HepG2 (cell line): ENCODE measurements around the gene USP24. TPM values are rescaled to one million over a fixed set of nuclear protein-coding genes. Genes with fewer than 3 reads are reported as not detected.
A peak's percentile ranks its signal among the peaks of the same experiment; 100 is the strongest.

Source experiments
- ATAC-seq: fragments of 200-7000 bp; cut with Tn5 transposase; 3 replicates; pipeline ENCODE4 v1.9.1; 2020; ENCODE audit warnings: mild to moderate bottlenecking, moderate library complexity
- BruUV-seq: library from RNA; stranded (reverse); fragments of 400-500 nt; replicated peaks from 2 replicates; lab custom pipeline; 2021; lab: Mats Ljungman, UMichigan
- CTCF ChIA-PET: fragments of 300-600 bp; formaldehyde crosslinking; extraction: SDS; loops from one replicate; lab custom pipeline; 2021; ENCODE audit warnings: low total read pairs, inconsistent platforms, low intra/inter-chr PET ratio; lab: Yijun Ruan, JAX
- POLR2A ChIA-PET: fragments of 350-600 bp; sonication (Branson Sonifier 250); formaldehyde crosslinking; loops from one replicate; lab custom pipeline; 2020; ENCODE audit warnings: antibody characterized with exemption, inconsistent platforms; lab: Yijun Ruan, JAX
- DNase-seq: peaks from one replicate; pipeline ENCODE4 v3.0.0-alpha.2; 2015; ENCODE audit warnings: low spot score
- FAIRE-seq: peaks from 3 replicates; lab custom pipeline; 2011; peaks lifted over from hg19 to GRCh38; lab: Jason Lieb, UNC
- H2AFZ ChIP-seq: one replicate; pipeline ENCODE4 v1.6.1; 2011; ENCODE audit warnings: low read length, inconsistent platforms
- H3K27ac ChIP-seq: fragments of 300-600 bp; 3 replicates; pipeline ENCODE4 v1.8.0; 2011; ENCODE audit warnings: mixed run types, mild to moderate bottlenecking, mixed read lengths, low read length, inconsistent platforms; ENCODE audit not compliant: insufficient read depth; ENCODE audit errors: extremely low read length
- H3K27me3 ChIP-seq, 2 experiments: fragments of 200-600 bp in 1 of 2; 2 replicates in 1 of 2; 3 replicates in 1 of 2; pipeline versions ENCODE4 v1.6.0 to v1.8.0; 2011; ENCODE audit warnings: low read length in 2 of 2, mild to moderate bottlenecking in 2 of 2, moderate library complexity in 2 of 2, inconsistent platforms in 1 of 2; ENCODE audit not compliant: insufficient read depth in 2 of 2, control insufficient read depth in 1 of 2
- H3K36me3 ChIP-seq, 2 experiments: fragments of 200-600 bp in 1 of 2; replicated peaks in 1 of 2; 2 replicates in 1 of 2; 3 replicates in 1 of 2; pipeline versions ENCODE4 v1.5.1 to v1.8.0; 2011; ENCODE audit warnings: low read length in 2 of 2, inconsistent platforms in 1 of 2; ENCODE audit not compliant: insufficient read depth in 2 of 2, control insufficient read depth in 1 of 2
- H3K4me1 ChIP-seq: 2 replicates; pipeline ENCODE4 v1.5.1; 2012; ENCODE audit warnings: low read length, inconsistent platforms; ENCODE audit not compliant: insufficient read depth
- H3K4me2 ChIP-seq: 2 replicates; pipeline ENCODE4 v1.6.0; 2011; ENCODE audit warnings: low read depth, low read length, inconsistent platforms
- H3K4me3 ChIP-seq, 3 experiments: fragments of 200-600 bp in 1 of 3; sonication (generic), shearing (Covaris generic) in 1 of 3; replicated peaks in 1 of 3; 2 replicates each; pipeline ENCODE4 v1.5.1; 2011 to 2016; ENCODE audit warnings: low read length in 3 of 3, inconsistent platforms in 2 of 3, low read depth in 2 of 3, mild to moderate bottlenecking in 2 of 3, control low read depth in 1 of 3, mixed read lengths in 1 of 3; ENCODE audit not compliant: insufficient read depth in 1 of 3
- H3K79me2 ChIP-seq: one replicate; pipeline ENCODE4 v1.6.1; 2011; ENCODE audit warnings: low read length, inconsistent platforms; ENCODE audit not compliant: insufficient read depth
- H3K9ac ChIP-seq: 2 replicates; pipeline ENCODE4 v1.6.0; 2011; ENCODE audit warnings: mild to moderate bottlenecking, low read depth, low read length, inconsistent platforms; ENCODE audit not compliant: insufficient read depth
- H3K9me3 ChIP-seq: 2 replicates; pipeline ENCODE4 v1.5.1; 2012; ENCODE audit warnings: mild to moderate bottlenecking, low read length
- H4K20me1 ChIP-seq: 2 replicates; pipeline ENCODE4 v1.6.0; 2011; ENCODE audit warnings: inconsistent platforms, mild to moderate bottlenecking, low read length, moderate library complexity; ENCODE audit not compliant: insufficient read depth
- FOSL2 ChIP-seq: sonication (generic); formaldehyde crosslinking; IDR thresholded peaks from 2 replicates; pipeline ENCODE4 v1.4.0; 2020; ENCODE audit warnings: missing genetic modification reagents
- WGBS: methylation state at CpG from one replicate; pipeline ENCODE4 v1.1.6; 2017; ENCODE audit warnings: low lambda C conversion rate; 5-methylcytosine and 5-hydroxymethylcytosine counted together
- in situ Hi-C: cut with HindIII; loops from 2 replicates; pipeline ENCODE4 v1.10.0; 2017; ENCODE audit warnings: low pct_unique_long_range_greater_than_20kb; ENCODE audit not compliant: extremely low pct_ligation_motif_present
- intact Hi-C: fragments of 100-400 bp; cut with micrococcal nuclease; formaldehyde crosslinking; loops from one replicate; pipeline ENCODE4 v1.10.0; 2022; ENCODE audit not compliant: unreplicated experiment
- polyA plus RNA-seq, 8 experiments: library from polyadenylated mRNA; depleted of rRNA in 3 of 8; stranded (reverse) in 7 of 8; unstranded in 1 of 8; fragments of >200 nt; fragmentation: Illumina TruSeq in 4 of 8; extraction: Trizol in 4 of 8; gene quantifications; 2 replicates each; pipeline versions ENCODE4 v1.2.1 to v1.2.3, GENCODE V29; 2011 to 2016; ENCODE audit warnings: low read depth in 4 of 8, missing spikeins in 1 of 8, mixed read lengths in 1 of 8; ENCODE audit not compliant: insufficient read depth in 1 of 8
- total RNA-seq, 5 experiments: library from RNA; depleted of rRNA; stranded (reverse); fragments of >200 nt; fragmentation: Illumina TruSeq; extraction: Trizol; gene quantifications; 2 replicates each; pipeline ENCODE4 v1.2.3, GENCODE V29; 2016; ENCODE audit warnings: low read depth in 1 of 5
- TF ChIP-seq, protein P1 (sequence below): sonication (generic); formaldehyde crosslinking; IDR thresholded peaks from 2 replicates; pipeline ENCODE4 v1.4.0; 2020; ENCODE audit warnings: mild to moderate bottlenecking, missing genetic modification reagents

The USP24 gene
- total and polyA plus RNA-seq, 2 of the 13 experiments (the other 11 are each of a cell fraction or from before 2014, with no cell fraction given), result 18.8 to 47.6 TPM

DNA sequence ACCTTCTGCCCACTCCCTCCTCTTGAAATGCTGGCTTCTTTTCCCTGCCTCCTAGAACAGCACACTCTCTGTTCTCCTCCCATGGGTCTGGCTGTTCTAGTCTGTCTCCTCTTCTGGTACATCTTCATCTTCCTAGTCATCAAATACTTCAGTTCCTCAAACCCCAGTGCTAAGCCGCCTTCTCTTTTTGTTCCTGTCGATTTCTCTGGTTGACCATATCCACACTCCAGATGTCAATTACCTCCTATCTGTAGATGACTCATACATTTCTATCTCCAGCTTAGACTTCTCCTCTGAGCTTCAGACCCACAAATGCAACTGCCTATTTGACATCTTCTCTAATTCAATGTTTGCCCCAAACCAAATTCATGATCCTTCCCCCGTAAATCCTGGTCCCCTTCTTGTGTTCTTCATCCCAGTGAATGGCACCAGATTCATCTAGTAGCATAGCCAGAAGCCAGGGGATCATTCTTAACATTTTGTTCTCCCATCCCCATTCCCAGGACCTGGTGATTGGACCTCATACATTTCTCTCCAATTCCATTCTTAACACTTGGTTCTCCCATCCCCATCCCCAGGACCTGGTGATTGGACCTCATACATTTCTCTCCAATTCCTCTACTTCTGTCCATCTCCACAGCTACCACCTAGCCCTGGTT lies 35.9 kb downstream of the USP24 start:
- no peak overlapping the region for H3K4me2 ChIP-seq
- peaks cover 2 to 15% of the 10 kb centered on the region in 2 experiments; a peak in 3 of 5 replicates for H3K36me3 ChIP-seq
- DNase-seq (no peak), FAIRE-seq (no peak), ATAC-seq (no peak)
- no peaks in the 10 kb centered on the region for H3K9me3 ChIP-seq
- H3K27me3 ChIP-seq, result no peaks in the 10 kb centered on the region
- 97% methylated on average over 3 of the region's 3 CpGs for WGBS
- 0 out of 2 replicates have a peak, but pooled peaks have one; percentile 8 for TF ChIP-seq FOSL2 (CRISPR knock-in tag)
- TF ChIP-seq, protein P1, sequence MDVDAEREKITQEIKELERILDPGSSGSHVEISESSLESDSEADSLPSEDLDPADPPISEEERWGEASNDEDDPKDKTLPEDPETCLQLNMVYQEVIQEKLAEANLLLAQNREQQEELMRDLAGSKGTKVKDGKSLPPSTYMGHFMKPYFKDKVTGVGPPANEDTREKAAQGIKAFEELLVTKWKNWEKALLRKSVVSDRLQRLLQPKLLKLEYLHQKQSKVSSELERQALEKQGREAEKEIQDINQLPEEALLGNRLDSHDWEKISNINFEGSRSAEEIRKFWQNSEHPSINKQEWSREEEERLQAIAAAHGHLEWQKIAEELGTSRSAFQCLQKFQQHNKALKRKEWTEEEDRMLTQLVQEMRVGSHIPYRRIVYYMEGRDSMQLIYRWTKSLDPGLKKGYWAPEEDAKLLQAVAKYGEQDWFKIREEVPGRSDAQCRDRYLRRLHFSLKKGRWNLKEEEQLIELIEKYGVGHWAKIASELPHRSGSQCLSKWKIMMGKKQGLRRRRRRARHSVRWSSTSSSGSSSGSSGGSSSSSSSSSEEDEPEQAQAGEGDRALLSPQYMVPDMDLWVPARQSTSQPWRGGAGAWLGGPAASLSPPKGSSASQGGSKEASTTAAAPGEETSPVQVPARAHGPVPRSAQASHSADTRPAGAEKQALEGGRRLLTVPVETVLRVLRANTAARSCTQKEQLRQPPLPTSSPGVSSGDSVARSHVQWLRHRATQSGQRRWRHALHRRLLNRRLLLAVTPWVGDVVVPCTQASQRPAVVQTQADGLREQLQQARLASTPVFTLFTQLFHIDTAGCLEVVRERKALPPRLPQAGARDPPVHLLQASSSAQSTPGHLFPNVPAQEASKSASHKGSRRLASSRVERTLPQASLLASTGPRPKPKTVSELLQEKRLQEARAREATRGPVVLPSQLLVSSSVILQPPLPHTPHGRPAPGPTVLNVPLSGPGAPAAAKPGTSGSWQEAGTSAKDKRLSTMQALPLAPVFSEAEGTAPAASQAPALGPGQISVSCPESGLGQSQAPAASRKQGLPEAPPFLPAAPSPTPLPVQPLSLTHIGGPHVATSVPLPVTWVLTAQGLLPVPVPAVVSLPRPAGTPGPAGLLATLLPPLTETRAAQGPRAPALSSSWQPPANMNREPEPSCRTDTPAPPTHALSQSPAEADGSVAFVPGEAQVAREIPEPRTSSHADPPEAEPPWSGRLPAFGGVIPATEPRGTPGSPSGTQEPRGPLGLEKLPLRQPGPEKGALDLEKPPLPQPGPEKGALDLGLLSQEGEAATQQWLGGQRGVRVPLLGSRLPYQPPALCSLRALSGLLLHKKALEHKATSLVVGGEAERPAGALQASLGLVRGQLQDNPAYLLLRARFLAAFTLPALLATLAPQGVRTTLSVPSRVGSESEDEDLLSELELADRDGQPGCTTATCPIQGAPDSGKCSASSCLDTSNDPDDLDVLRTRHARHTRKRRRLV (CRISPR knock-in tag), result no peak
- H3K79me2 ChIP-seq, result peaks cover 56% of the 10 kb centered on the region
- H3K4me3 ChIP-seq, result no peak overlapping the region
- POLR2A ChIA-PET, result no interaction called here
- CTCF ChIA-PET, result no interaction called here
- H2AFZ ChIP-seq, result no peak overlapping the region
- H3K4me1 ChIP-seq, result no peaks in the 10 kb centered on the region
- intact Hi-C loops (no loop called here), in situ Hi-C loops (no loop called here)
- no peak overlapping the region for H3K9ac ChIP-seq
- BruUV-seq, result no TSS peak
- peaks cover 19% of the 10 kb centered on the region; the same call in 1 of the 2 replicates for H4K20me1 ChIP-seq
- no peak overlapping the region for H3K27ac ChIP-seq
